ENCODE results near the gene TGFA. TPM values are rescaled to one million over a fixed set of nuclear protein-coding genes. Genes with fewer than 3 reads are reported as not detected.
A peak's percentile ranks its signal among the peaks of the same experiment; 100 is the strongest.

Gene TGFA
- total RNA-seq, 1 experiment from 2014 or later, result 50.1 TPM

- CTCF ChIA-PET, result interaction anchor here (1.7 kb wide), 1 partner anchor 8 kb away, joined by 4 read pairs; no protein-coding TSS in a partner anchor
- TF ChIP-seq, protein P1, sequence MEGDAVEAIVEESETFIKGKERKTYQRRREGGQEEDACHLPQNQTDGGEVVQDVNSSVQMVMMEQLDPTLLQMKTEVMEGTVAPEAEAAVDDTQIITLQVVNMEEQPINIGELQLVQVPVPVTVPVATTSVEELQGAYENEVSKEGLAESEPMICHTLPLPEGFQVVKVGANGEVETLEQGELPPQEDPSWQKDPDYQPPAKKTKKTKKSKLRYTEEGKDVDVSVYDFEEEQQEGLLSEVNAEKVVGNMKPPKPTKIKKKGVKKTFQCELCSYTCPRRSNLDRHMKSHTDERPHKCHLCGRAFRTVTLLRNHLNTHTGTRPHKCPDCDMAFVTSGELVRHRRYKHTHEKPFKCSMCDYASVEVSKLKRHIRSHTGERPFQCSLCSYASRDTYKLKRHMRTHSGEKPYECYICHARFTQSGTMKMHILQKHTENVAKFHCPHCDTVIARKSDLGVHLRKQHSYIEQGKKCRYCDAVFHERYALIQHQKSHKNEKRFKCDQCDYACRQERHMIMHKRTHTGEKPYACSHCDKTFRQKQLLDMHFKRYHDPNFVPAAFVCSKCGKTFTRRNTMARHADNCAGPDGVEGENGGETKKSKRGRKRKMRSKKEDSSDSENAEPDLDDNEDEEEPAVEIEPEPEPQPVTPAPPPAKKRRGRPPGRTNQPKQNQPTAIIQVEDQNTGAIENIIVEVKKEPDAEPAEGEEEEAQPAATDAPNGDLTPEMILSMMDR (IDR thresholded peaks at IDR 0.05 in 2 of 3, conservative IDR thresholded peaks at IDR 0.05 in 1 of 3; ENCODE audit: borderline replicate concordance in 1 of 3, insufficient read depth in 1 of 3, low read depth in 2 of 3, low read length in 2 of 3), result no peak
- TF ChIP-seq SIN3A (IDR thresholded peaks at IDR 0.05; ENCODE audit: low read depth), result no peak
- no peak for TF ChIP-seq RAD21 (IDR thresholded peaks at IDR 0.05; ENCODE audit: low read depth)
- TF ChIP-seq, protein P2, sequence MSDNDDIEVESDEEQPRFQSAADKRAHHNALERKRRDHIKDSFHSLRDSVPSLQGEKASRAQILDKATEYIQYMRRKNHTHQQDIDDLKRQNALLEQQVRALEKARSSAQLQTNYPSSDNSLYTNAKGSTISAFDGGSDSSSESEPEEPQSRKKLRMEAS (IDR thresholded peaks at IDR 0.05), result peak; percentile 97
- no peak for TF ChIP-seq YY1 (IDR thresholded peaks at IDR 0.05; ENCODE audit: extremely low read depth, insufficient replicate concordance, low read depth, low read length)
- TF ChIP-seq FOSL1 (IDR thresholded peaks at IDR 0.05; ENCODE audit: low read depth), result peak; percentile 46
- TF ChIP-seq EZH2 (IDR thresholded peaks at IDR 0.05), result no peak
- TF ChIP-seq ZNF274 (IDR thresholded peaks at IDR 0.05; ENCODE audit: low read depth, low read length), result no peak
- TF ChIP-seq POLR2A (IDR thresholded peaks at IDR 0.05; ENCODE audit: borderline replicate concordance, extremely low read depth, insufficient read depth, insufficient read length), result no peak
- no peak for TF ChIP-seq ZBTB33 (IDR thresholded peaks at IDR 0.05; ENCODE audit: extremely low read depth, insufficient replicate concordance, low read length)
- no peak for TF ChIP-seq TCF7L2 (IDR thresholded peaks at IDR 0.05; ENCODE audit: borderline replicate concordance, extremely low read depth, insufficient read depth, insufficient read length)
- no peak for TF ChIP-seq CEBPB (IDR thresholded peaks at IDR 0.05; ENCODE audit: low read depth)
- no peak for TF ChIP-seq ELF1 (IDR thresholded peaks at IDR 0.05; ENCODE audit: borderline replicate concordance, low read depth)
- TF ChIP-seq JUND (IDR thresholded peaks at IDR 0.05), result peak; percentile 24
- no peak for TF ChIP-seq EGR1 (IDR thresholded peaks at IDR 0.05; ENCODE audit: low read depth)
- TF ChIP-seq CBX3 (IDR thresholded peaks at IDR 0.05; ENCODE audit: low read depth), result peak; percentile 89
- TF ChIP-seq SP1 (IDR thresholded peaks at IDR 0.05; ENCODE audit: low read depth), result peak; percentile 38; the same call in 1 of the 2 replicates
- TF ChIP-seq POLR2AphosphoS5 (IDR thresholded peaks at IDR 0.05; ENCODE audit: low read depth, low read length), result no peak
- RAD21 ChIA-PET (ENCODE audit: low non-redundant PET in 1 of 2, low total read pairs in 2 of 2, uncharacterized antibody in 2 of 2, unreplicated experiment in 2 of 2), result no interaction called here
- POLR2A ChIA-PET, result interaction anchor here (0.7 kb wide), 1 partner anchor 12 kb away, joined by 3 read pairs; no protein-coding TSS in a partner anchor
- H3K4me3 ChIP-seq (replicated peaks in 1 of 2; ENCODE audit: low read depth in 1 of 2, low read length in 2 of 2), result no peak overlapping the region
- ATAC-seq (peak; percentile 95), DNase-seq (ENCODE audit: low read depth, low spot score) (peak; percentile 57)
- intact Hi-C loops (cut with micrococcal nuclease), result no loop called here
- H3K9ac ChIP-seq (ENCODE audit: low read length), result no peak overlapping the region
- peak overlapping the region; percentile 38; the same call in 1 of the 2 replicates for H3K27ac ChIP-seq (ENCODE audit: low read depth, low read length)
- peaks cover 12 to 23% of the 10 kb centered on the region in 2 experiments for H3K4me1 ChIP-seq (ENCODE audit: control insufficient read depth in 1 of 2, insufficient read depth in 2 of 2, low read length in 2 of 2)
- H4K20me1 ChIP-seq (ENCODE audit: insufficient read depth), result no peaks in the 10 kb centered on the region
- H3K79me2 ChIP-seq (ENCODE audit: insufficient read depth, low read length), result no peaks in the 10 kb centered on the region
- H3K9me3 ChIP-seq (ENCODE audit: control insufficient read depth in 1 of 2, insufficient read depth in 1 of 2, low read depth in 1 of 2, low read length in 2 of 2), result no peaks in the 10 kb centered on the region
- H2AFZ ChIP-seq (ENCODE audit: low read depth, low read length, poor library complexity, severe bottlenecking), result peak overlapping the region; percentile 86
- H3K9me2 ChIP-seq (ENCODE audit: insufficient read depth), result no peaks in the 10 kb centered on the region
- H3K4me2 ChIP-seq (ENCODE audit: low read length), result peak overlapping the region; percentile 53
- H3K36me3 ChIP-seq (ENCODE audit: control insufficient read depth in 1 of 2, insufficient read depth in 2 of 2, low read length in 2 of 2), result no peaks in the 10 kb centered on the region
- no TSS peak for BruUV-seq (replicated peaks)
- no peaks in the 10 kb centered on the region for H3K27me3 ChIP-seq (ENCODE audit: insufficient read depth, low read length)
Observed at GRCh38 chr2:70570041-70570661, 16.5 kb upstream of the TGFA start.

Measured in HCT116 (cell line).